ENCODE measurements around the gene MAGEB6B.
"Not testable (repeated sequence)": the region's sequence is repeated elsewhere in the genome, so short reads cannot be mapped to it uniquely, and the experiment has no call there.

MAGEB6B gene

GRCh38 chrX:26160301-26160700 is at the start of gene MAGEB6B:
MAGEB6B (plus strand) TSS chrX:26160601; CDS start chrX:26160601, 0 bp downstream.
- TF ChIP-seq CTCF (conservative IDR thresholded peaks at IDR 0.05; ENCODE audit: low read depth, low read length): no peak
- no peak within 1 kb of the TSS for H3K4me3 ChIP-seq (ENCODE audit: low read depth, low read length)
- DNase-seq (ENCODE audit: low read depth): no peak

- TF ChIP-seq CTCF (conservative IDR thresholded peaks at IDR 0.05; ENCODE audit: low read depth, low read length): no peak
- H3K4me3 ChIP-seq (ENCODE audit: low read depth, low read length): no peak within 1 kb of the TSS
Measured at GRCh38 chrX:26138274-26138673, 22.1 kb upstream of the MAGEB6B start, which contains the start of gene MAGEB18. MAGEB18 (plus strand) TSS chrX:26138343; CDS start chrX:26138986, 643 bp downstream.

GRCh38 chrX:26146024-26146423 is 14.4 kb upstream of the MAGEB6B start:
- TF ChIP-seq CTCF (conservative IDR thresholded peaks at IDR 0.05; ENCODE audit: low read depth, low read length): no peak
- DNase-seq (ENCODE audit: low read depth): no peak
- H3K4me3 ChIP-seq (ENCODE audit: low read depth, low read length): no peak overlapping the region

More at GRCh38 chrX:26138274-26138673, 22.1 kb upstream of the MAGEB6B start, which contains the start of gene MAGEB18:
- DNase-seq (ENCODE audit: low read depth): no peak

GRCh38 chrX:26192204-26192603 is 31.8 kb downstream of the MAGEB6B start, which contains the start of gene MAGEB6:
MAGEB6 (plus strand) TSS chrX:26192440; CDS start chrX:26193847, 1,407 bp downstream.
- no peak for DNase-seq (ENCODE audit: low read depth)
- no peak within 1 kb of the TSS for H3K4me3 ChIP-seq (ENCODE audit: low read depth, low read length)
- no peak for TF ChIP-seq CTCF (conservative IDR thresholded peaks at IDR 0.05; ENCODE audit: low read depth, low read length)

GRCh38 chrX:26203561-26203960 is 43.2 kb downstream of the MAGEB6B start:
- TF ChIP-seq CTCF (conservative IDR thresholded peaks at IDR 0.05; ENCODE audit: low read depth, low read length): no peak
- no peak overlapping the region for H3K4me3 ChIP-seq (ENCODE audit: low read depth, low read length)
- DNase-seq (ENCODE audit: low read depth): no peak

- H3K4me3 ChIP-seq (ENCODE audit: low read depth, low read length); DNase-seq (ENCODE audit: low read depth): not testable (repeated sequence)
Measured at GRCh38 chrX:26204717-26205116, 44.3 kb downstream of the MAGEB6B start.

GRCh38 chrX:26208012-26208411 is 47.6 kb downstream of the MAGEB6B start:
- no peak overlapping the region for H3K4me3 ChIP-seq (ENCODE audit: low read depth, low read length)
- DNase-seq (ENCODE audit: low read depth): no peak
- TF ChIP-seq CTCF (conservative IDR thresholded peaks at IDR 0.05; ENCODE audit: low read depth, low read length): no peak
